Caco-2 (cell line): ENCODE data around the gene SH3BGRL2. TPM values are rescaled to one million over a fixed set of nuclear protein-coding genes. Genes with fewer than 3 reads are reported as not detected.

ENCODE experiments used
- BruUV-seq: library from RNA; stranded (reverse); fragments of 400-500 nt; replicated peaks from 2 replicates; lab custom pipeline; 2021; lab: Mats Ljungman, UMichigan
- CTCF ChIA-PET: fragments of 300-600 bp; sonication (Branson Sonifier 250); formaldehyde crosslinking; loops from one replicate; lab custom pipeline; 2022; ENCODE audit warnings: antibody characterized with exemption; lab: Charles Lee
- POLR2A ChIA-PET: fragments of 300-600 bp; sonication (Branson Sonifier 250); formaldehyde crosslinking; loops from one replicate; lab custom pipeline; 2022; ENCODE audit warnings: antibody characterized with exemption; lab: Charles Lee
- DNase-seq, 2 experiments: peaks; one replicate each; pipeline versions ENCODE4 v3.0.0 to v3.0.0-alpha.2; 2020 to 2022
- H3K27me3 ChIP-seq: replicated peaks from 2 replicates; pipeline ENCODE4 v1.6.0; 2011; ENCODE audit warnings: low read length; ENCODE audit not compliant: control insufficient read depth, insufficient read depth
- H3K36me3 ChIP-seq: 2 replicates; pipeline ENCODE4 v1.5.1; 2011; ENCODE audit warnings: low read length; ENCODE audit not compliant: control insufficient read depth, insufficient read depth
- H3K4me1 ChIP-seq: fragments of 250-450 bp; sonication (Bioruptor Pico); 2 replicates; pipeline ENCODE4 v1.5.1; 2020; ENCODE audit warnings: mild to moderate bottlenecking
- H3K4me3 ChIP-seq: 2 replicates; pipeline ENCODE4 v1.5.1; 2011; ENCODE audit warnings: low read depth, mild to moderate bottlenecking, control low read depth, low read length
- H3K9me3 ChIP-seq: fragments of 250-450 bp; sonication (Bioruptor Pico); 2 replicates; pipeline ENCODE4 v1.5.1; 2020; ENCODE audit warnings: mild to moderate bottlenecking, moderate library complexity
- H3K27ac Mint-ChIP-seq: one replicate; pipeline ENCODE4 v1.8.0; 2022; ENCODE audit warnings: mixed read lengths; ENCODE audit not compliant: unreplicated experiment
- H3K27me3 Mint-ChIP-seq: one replicate; pipeline ENCODE4 v1.8.0; 2022; ENCODE audit warnings: mixed read lengths; ENCODE audit not compliant: insufficient read depth, unreplicated experiment
- H3K36me3 Mint-ChIP-seq: one replicate; pipeline ENCODE4 v1.8.0; 2022; ENCODE audit warnings: mild to moderate bottlenecking, mixed read lengths; ENCODE audit not compliant: insufficient read depth, unreplicated experiment
- H3K4me1 Mint-ChIP-seq: one replicate; pipeline ENCODE4 v1.8.0; 2022; ENCODE audit warnings: low read depth, mixed read lengths; ENCODE audit not compliant: unreplicated experiment
- H3K4me3 Mint-ChIP-seq: one replicate; pipeline ENCODE4 v1.8.0; 2022; ENCODE audit warnings: mild to moderate bottlenecking, moderate library complexity, mixed read lengths; ENCODE audit not compliant: unreplicated experiment
- H3K9me3 Mint-ChIP-seq: one replicate; pipeline ENCODE4 v1.8.0; 2022; ENCODE audit warnings: mixed read lengths; ENCODE audit not compliant: unreplicated experiment
- intact Hi-C: fragments of 100-400 bp; cut with micrococcal nuclease; formaldehyde crosslinking; loops from one replicate; pipeline ENCODE4 v1.10.0; 2022; ENCODE audit not compliant: unreplicated experiment
- total RNA-seq: library from RNA; stranded (reverse); gene quantifications from 2 replicates; pipeline ENCODE4 v1.2.3, GENCODE V29; 2022
- TF ChIP-seq, protein P1 (sequence below), 2 experiments: fragments of 200-600 bp in 1 of 2; IDR thresholded peaks; 1 replicate in 1 of 2; 2 replicates in 1 of 2; pipeline versions ENCODE4 v1.5.1 to v1.8.0; 2011 to 2022; ENCODE audit warnings: antibody characterized with exemption in 1 of 2, control low read depth in 1 of 2, inconsistent platforms in 1 of 2, low read depth in 1 of 2, low read length in 1 of 2, mild to moderate bottlenecking in 1 of 2, moderate library complexity in 1 of 2; ENCODE audit not compliant: insufficient read depth in 1 of 2, severe bottlenecking in 1 of 2, unreplicated experiment in 1 of 2

The SH3BGRL2 gene
- total RNA-seq, 1 experiment from 2014 or later: 102 TPM

GRCh38 chr6:79589701-79590100 is 41.4 kb upstream of the SH3BGRL2 start:
- BruUV-seq: no TSS peak
- Histone ChIP-seq H3K9me3 (no peaks in the 10 kb centered on the region; the same call in 1 of the 2 replicates), H3K27me3 (no peaks in the 10 kb centered on the region), H3K4me3 (no peak overlapping the region), H3K36me3 (no peaks in the 10 kb centered on the region), H3K4me1 (no peaks in the 10 kb centered on the region)
- Mint-ChIP-seq H3K4me3 (no peak overlapping the region), H3K4me1 (no peaks in the 10 kb centered on the region), H3K9me3 (no peaks in the 10 kb centered on the region), H3K27me3 (no peaks in the 10 kb centered on the region), H3K36me3 (no peaks in the 10 kb centered on the region), H3K27ac (no peak overlapping the region)
- POLR2A ChIA-PET: no interaction called here
- DNase-seq: no peak
- CTCF ChIA-PET: no interaction called here
- TF ChIP-seq, protein P1, sequence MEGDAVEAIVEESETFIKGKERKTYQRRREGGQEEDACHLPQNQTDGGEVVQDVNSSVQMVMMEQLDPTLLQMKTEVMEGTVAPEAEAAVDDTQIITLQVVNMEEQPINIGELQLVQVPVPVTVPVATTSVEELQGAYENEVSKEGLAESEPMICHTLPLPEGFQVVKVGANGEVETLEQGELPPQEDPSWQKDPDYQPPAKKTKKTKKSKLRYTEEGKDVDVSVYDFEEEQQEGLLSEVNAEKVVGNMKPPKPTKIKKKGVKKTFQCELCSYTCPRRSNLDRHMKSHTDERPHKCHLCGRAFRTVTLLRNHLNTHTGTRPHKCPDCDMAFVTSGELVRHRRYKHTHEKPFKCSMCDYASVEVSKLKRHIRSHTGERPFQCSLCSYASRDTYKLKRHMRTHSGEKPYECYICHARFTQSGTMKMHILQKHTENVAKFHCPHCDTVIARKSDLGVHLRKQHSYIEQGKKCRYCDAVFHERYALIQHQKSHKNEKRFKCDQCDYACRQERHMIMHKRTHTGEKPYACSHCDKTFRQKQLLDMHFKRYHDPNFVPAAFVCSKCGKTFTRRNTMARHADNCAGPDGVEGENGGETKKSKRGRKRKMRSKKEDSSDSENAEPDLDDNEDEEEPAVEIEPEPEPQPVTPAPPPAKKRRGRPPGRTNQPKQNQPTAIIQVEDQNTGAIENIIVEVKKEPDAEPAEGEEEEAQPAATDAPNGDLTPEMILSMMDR (IDR thresholded peaks at IDR 0.05; ENCODE audit: insufficient read depth in 1 of 2, low read depth in 1 of 2, low read length in 1 of 2, severe bottlenecking in 1 of 2, unreplicated experiment in 1 of 2): no peak
- intact Hi-C loops: no loop called here

DNA sequence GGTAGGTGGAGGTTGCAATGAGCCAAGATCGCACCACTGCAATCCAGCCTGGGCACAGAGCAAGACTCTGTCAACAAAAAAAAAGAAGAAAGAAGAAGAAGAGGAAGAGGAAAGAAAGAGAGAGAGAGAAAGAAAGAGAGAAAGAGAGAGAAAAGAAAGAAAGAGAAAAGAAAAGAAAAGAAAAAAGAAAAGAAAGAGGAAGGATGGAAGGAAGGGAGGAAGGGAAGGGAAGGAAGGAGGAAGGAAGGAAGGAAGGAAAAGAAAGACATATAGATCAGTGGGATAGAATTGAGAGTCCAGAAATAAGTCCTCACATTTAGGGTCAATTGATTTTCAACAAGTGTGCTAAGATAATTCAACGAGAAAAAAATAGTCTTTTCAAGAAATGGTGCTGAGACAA is 34.0 kb upstream of the SH3BGRL2 start:
- Histone ChIP-seq H3K4me3 (no peak overlapping the region), H3K36me3 (no peaks in the 10 kb centered on the region), H3K9me3 (no peaks in the 10 kb centered on the region), H3K27me3 (no peaks in the 10 kb centered on the region), H3K4me1 (peaks cover 28% of the 10 kb centered on the region)
- Mint-ChIP-seq H3K27me3 (no peaks in the 10 kb centered on the region), H3K36me3 (no peaks in the 10 kb centered on the region), H3K4me3 (no peak overlapping the region), H3K4me1 (peaks cover 24% of the 10 kb centered on the region), H3K27ac (no peak overlapping the region), H3K9me3 (peaks cover 10% of the 10 kb centered on the region)
- ChIA-PET CTCF (no interaction called here), POLR2A (no interaction called here)
- intact Hi-C loops: no loop called here
- TF ChIP-seq, protein P1 (IDR thresholded peaks at IDR 0.05; ENCODE audit: insufficient read depth in 1 of 2, low read depth in 1 of 2, low read length in 1 of 2, severe bottlenecking in 1 of 2, unreplicated experiment in 1 of 2): no peak
- BruUV-seq: no TSS peak
- DNase-seq: no peak

- Mint-ChIP-seq H3K4me1 (peaks cover 31% of the 10 kb centered on the region), H3K4me3 (no peak overlapping the region)
- CTCF ChIA-PET: interaction anchor here (0.5 kb wide), 1 partner anchor 12 kb away, joined by 3 read pairs; no protein-coding TSS in a partner anchor
These were observed 33.1 kb upstream of the SH3BGRL2 start for GRCh38 chr6:79598012-79598411.

More at GRCh38 chr6:79598012-79598411, 33.1 kb upstream of the SH3BGRL2 start:
- Histone ChIP-seq H3K9me3 (no peaks in the 10 kb centered on the region), H3K4me1 (peaks cover 37% of the 10 kb centered on the region), H3K4me3 (no peak overlapping the region), H3K36me3 (no peaks in the 10 kb centered on the region), H3K27me3 (no peaks in the 10 kb centered on the region)
- BruUV-seq: no TSS peak
- H3K27ac Mint-ChIP-seq: no peak overlapping the region
- H3K9me3 Mint-ChIP-seq: peaks cover 10% of the 10 kb centered on the region
- peaks cover 7% of the 10 kb centered on the region for H3K36me3 Mint-ChIP-seq
- DNase-seq: no peak
- no peaks in the 10 kb centered on the region for H3K27me3 Mint-ChIP-seq
- intact Hi-C loops: no loop called here
- TF ChIP-seq, protein P1 (IDR thresholded peaks at IDR 0.05; ENCODE audit: insufficient read depth in 1 of 2, low read depth in 1 of 2, low read length in 1 of 2, severe bottlenecking in 1 of 2, unreplicated experiment in 1 of 2): no peak
- POLR2A ChIA-PET: no interaction called here
